ENCODE data around the gene CDC14A.
"Not testable (repeated sequence)": the region's sequence is repeated elsewhere in the genome, so short reads cannot be mapped to it uniquely, and the experiment has no call there.

The CDC14A gene

GRCh38 chr1:100362821-100363466 is 10.6 kb downstream of the CDC14A start:
- DNase-seq (ENCODE audit: low read depth) = no peak

- DNase-seq (ENCODE audit: low read depth) = no peak
These were observed 11.5 kb downstream of the CDC14A start for GRCh38 chr1:100363831-100364230.

GRCh38 chr1:100364697-100365096 is 12.4 kb downstream of the CDC14A start:
- no peak for DNase-seq (ENCODE audit: low read depth)

GRCh38 chr1:100366209-100366525 is 13.9 kb downstream of the CDC14A start:
- no peak for DNase-seq (ENCODE audit: low read depth)

- not testable (repeated sequence) for DNase-seq (ENCODE audit: low read depth)
These were observed 17.0 kb downstream of the CDC14A start for GRCh38 chr1:100369339-100369738.

- DNase-seq (ENCODE audit: low read depth) = not testable (repeated sequence)
These were observed 21.6 kb downstream of the CDC14A start for GRCh38 chr1:100373953-100374352.

GRCh38 chr1:100376890-100377289 is 24.6 kb downstream of the CDC14A start:
- not testable (repeated sequence) for DNase-seq (ENCODE audit: low read depth)

- DNase-seq (ENCODE audit: low read depth) = no peak
These were observed 25.5 kb downstream of the CDC14A start for GRCh38 chr1:100377590-100378361.

GRCh38 chr1:100378956-100379355 is 26.6 kb downstream of the CDC14A start:
- no peak for DNase-seq (ENCODE audit: low read depth)

GRCh38 chr1:100380635-100381034 is 28.3 kb downstream of the CDC14A start:
- no peak for DNase-seq (ENCODE audit: low read depth)

- no peak for DNase-seq (ENCODE audit: low read depth)
These were observed 30.4 kb downstream of the CDC14A start for GRCh38 chr1:100382657-100383056.

- no peak for DNase-seq (ENCODE audit: low read depth)
These were observed 31.6 kb downstream of the CDC14A start for GRCh38 chr1:100383743-100384405.

GRCh38 chr1:100387209-100387608 is 34.9 kb downstream of the CDC14A start:
- peak; percentile 52 for DNase-seq (ENCODE audit: low read depth)

- no peak for DNase-seq (ENCODE audit: low read depth)
These were observed 35.5 kb downstream of the CDC14A start for GRCh38 chr1:100387657-100388350.

GRCh38 chr1:100390531-100390930 is 38.2 kb downstream of the CDC14A start:
- no peak for DNase-seq (ENCODE audit: low read depth)

GRCh38 chr1:100391675-100392074 is 39.4 kb downstream of the CDC14A start:
- DNase-seq (ENCODE audit: low read depth) = no peak

- DNase-seq (ENCODE audit: low read depth) = no peak
These were observed 40.5 kb downstream of the CDC14A start for GRCh38 chr1:100392756-100393155.

- no peak for DNase-seq (ENCODE audit: low read depth)
These were observed 42.0 kb downstream of the CDC14A start for GRCh38 chr1:100394285-100394684.

- DNase-seq (ENCODE audit: low read depth) = no peak
These were observed 43.6 kb downstream of the CDC14A start for GRCh38 chr1:100395913-100396312.

GRCh38 chr1:100396651-100397050 is 44.3 kb downstream of the CDC14A start:
- no peak for DNase-seq (ENCODE audit: low read depth)

- DNase-seq (ENCODE audit: low read depth) = no peak
These were observed 45.4 kb downstream of the CDC14A start for GRCh38 chr1:100397681-100398080.

- no peak for DNase-seq (ENCODE audit: low read depth)
These were observed 46.3 kb downstream of the CDC14A start for GRCh38 chr1:100398648-100399047.

GRCh38 chr1:100400404-100400803 is 48.1 kb downstream of the CDC14A start:
- no peak for DNase-seq (ENCODE audit: low read depth)

Data from EH (cell line).